Measurements from ENCODE around the gene SYCP3.
"Not testable (repeated sequence)": the region's sequence is repeated elsewhere in the genome, so short reads cannot be mapped to it uniquely, and the experiment has no call there.

The SYCP3 gene

GRCh38 chr12:101759396-101760047 lies 20.3 kb upstream of the SYCP3 start:
- peak; percentile 44 for DNase-seq (ENCODE audit: low spot score)

GRCh38 chr12:101750152-101750551 lies 10.9 kb upstream of the SYCP3 start:
- DNase-seq (ENCODE audit: low spot score): no peak

GRCh38 chr12:101749657-101750056 lies 10.4 kb upstream of the SYCP3 start:
- DNase-seq (ENCODE audit: low spot score): no peak

GRCh38 chr12:101748907-101749306 lies 9.6 kb upstream of the SYCP3 start:
- no peak for DNase-seq (ENCODE audit: low spot score)

DNA sequence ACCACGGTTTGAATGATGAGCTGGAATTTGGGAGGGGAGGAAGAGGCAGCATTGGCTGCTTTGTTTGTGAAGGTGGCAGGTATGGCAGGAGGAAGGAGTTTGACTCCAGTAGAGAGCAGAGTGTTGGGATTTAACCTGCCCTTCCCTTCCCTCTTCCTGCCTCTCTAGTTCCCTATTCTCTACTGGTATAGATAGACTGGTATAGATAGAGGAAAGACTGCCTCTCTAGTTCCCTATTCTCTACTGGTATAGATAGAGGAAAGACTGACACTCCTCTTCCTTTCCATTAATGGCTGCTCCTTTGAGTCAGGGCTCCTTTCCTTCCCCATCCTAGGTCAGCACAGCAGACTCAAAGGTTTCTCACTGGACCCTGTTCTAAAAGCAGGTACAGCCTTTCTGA lies 8.4 kb upstream of the SYCP3 start:
- no peak for DNase-seq (ENCODE audit: low spot score)

- no peak for DNase-seq (ENCODE audit: low spot score)
Measured at GRCh38 chr12:101746661-101747060, 7.4 kb upstream of the SYCP3 start.

- DNase-seq (ENCODE audit: low spot score): no peak
Measured at GRCh38 chr12:101746196-101746595, 6.9 kb upstream of the SYCP3 start.

DNA sequence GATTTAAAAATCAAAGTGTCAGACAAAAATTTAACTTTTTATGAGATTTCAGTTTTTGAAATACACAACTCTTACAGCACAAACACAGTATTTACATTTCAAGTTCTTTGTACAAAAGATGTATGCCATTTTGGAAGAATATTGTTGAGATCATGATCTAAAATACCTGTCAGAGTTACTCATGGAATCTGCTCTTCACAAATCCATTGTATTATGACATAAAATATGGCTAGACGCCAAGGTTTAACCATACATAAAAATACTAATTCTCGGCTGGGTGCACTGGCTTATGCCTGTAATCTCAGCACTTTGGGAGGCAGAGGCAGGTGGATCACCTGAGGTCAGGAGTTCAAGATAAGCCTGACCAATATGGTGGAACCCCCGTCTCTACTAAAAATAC lies 6.2 kb upstream of the SYCP3 start:
- no peak for DNase-seq (ENCODE audit: low spot score)

DNA sequence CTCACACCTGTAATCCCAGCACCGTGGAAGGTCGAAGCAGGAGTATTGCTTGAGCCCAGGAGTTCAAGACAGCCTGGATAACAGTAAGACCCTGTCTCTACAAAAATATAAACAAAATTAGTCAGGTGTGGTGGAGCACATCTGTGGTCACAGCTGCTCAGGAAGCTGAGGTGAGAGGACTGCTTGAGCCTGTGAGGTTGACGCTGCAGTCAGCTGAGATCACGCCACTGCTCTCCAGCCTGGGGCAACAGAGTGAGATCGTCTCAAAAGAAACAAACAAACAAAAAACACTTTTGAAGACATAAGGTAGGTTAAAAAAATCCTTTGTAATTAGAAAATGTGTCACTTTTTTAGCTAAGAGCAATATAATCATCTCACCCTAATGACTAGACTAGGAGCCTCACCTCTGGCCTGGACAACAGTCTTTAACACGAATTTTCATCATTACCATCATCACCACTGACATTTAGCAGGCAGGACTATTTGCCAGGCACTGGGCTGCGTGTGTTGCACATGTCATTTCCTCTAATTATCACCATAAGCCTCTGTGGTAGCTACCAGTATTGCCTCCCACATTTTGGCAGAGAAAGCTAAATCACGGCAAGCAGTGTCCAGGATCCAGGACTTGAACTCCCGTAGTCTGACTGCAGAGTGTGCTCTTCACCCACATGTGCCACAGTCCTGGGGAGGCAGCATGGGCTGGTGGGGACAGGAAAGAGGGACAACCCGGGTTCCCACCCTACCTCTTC lies 4.6 kb upstream of the SYCP3 start:
- peak; percentile 9 for DNase-seq (ENCODE audit: low spot score)

GRCh38 chr12:101743242-101743641 lies 4.0 kb upstream of the SYCP3 start:
- DNase-seq (ENCODE audit: low spot score): no peak

GRCh38 chr12:101740980-101741379 lies 1.7 kb upstream of the SYCP3 start:
- DNase-seq (ENCODE audit: low spot score): no peak

- DNase-seq (ENCODE audit: low spot score): no peak
Measured at GRCh38 chr12:101740566-101740965, 1.3 kb upstream of the SYCP3 start.

- DNase-seq (ENCODE audit: low spot score): no peak
Measured at GRCh38 chr12:101737476-101737875, 1.8 kb downstream of the SYCP3 start.

DNA sequence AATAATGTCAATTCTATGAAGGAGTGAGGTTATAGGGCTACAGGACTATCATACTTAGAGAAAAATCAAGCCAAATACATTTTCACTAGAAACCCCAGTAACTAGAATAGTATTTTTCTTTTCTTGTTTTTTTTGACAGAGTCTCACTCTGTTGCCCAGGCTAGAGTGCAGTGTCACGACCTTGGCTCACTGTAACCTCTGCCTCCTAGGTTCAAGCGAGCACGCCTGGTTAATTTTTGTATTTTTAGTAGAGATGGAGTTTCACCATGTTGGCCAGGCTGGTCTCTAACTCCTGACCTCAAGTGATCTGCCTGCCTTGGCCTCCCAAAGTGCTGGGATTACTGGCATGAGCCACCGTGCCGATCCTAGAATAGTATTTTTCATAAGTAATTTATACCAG lies 4.8 kb downstream of the SYCP3 start:
- DNase-seq (ENCODE audit: low spot score): not testable (repeated sequence)

DNA sequence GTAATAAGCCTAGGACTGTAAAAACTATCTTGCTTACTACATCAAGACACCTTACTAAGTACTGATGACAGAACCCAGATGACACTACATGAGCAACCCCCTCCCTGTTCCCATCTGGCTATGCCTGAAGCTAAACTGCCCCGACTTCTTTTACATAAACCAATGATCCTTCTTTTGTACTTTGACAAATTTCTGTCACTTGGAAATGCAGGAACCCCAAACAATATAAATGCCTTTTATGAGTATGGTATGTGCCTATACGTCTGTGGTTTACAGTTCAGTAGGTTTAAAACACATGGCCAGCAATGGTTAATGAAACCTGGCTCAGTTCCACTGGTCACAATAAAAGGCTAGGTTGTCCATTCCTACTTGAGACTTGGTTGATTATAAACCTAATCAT lies 6.1 kb downstream of the SYCP3 start:
- DNase-seq (ENCODE audit: low spot score): no peak

- no peak for DNase-seq (ENCODE audit: low spot score)
Measured at GRCh38 chr12:101732318-101732717, 6.9 kb downstream of the SYCP3 start.

GRCh38 chr12:101729842-101730241 lies 9.4 kb downstream of the SYCP3 start:
- DNase-seq (ENCODE audit: low spot score): no peak

- DNase-seq (ENCODE audit: low spot score): no peak
Measured at GRCh38 chr12:101727098-101727497, 12.2 kb downstream of the SYCP3 start.

DNA sequence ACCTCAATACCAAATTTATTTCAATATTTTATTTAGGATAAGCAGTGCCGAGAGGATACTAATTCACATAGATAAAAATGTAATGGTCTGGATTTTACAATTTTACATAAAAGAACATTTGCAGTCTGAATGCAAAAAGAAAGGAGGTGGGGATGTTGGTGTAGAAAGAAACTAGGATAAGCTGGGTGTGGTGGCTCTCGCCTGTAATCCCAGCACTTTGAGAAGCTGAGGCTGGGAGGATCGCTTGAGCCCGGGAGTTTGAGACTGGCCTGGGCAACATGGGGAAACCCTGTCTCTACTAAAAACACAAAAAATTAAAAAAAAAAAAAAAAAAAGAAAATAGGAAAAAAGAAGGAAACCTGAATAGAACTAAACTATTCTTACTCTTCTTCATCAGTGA lies 16.9 kb downstream of the SYCP3 start:
- no peak for DNase-seq (ENCODE audit: low spot score)

DNA sequence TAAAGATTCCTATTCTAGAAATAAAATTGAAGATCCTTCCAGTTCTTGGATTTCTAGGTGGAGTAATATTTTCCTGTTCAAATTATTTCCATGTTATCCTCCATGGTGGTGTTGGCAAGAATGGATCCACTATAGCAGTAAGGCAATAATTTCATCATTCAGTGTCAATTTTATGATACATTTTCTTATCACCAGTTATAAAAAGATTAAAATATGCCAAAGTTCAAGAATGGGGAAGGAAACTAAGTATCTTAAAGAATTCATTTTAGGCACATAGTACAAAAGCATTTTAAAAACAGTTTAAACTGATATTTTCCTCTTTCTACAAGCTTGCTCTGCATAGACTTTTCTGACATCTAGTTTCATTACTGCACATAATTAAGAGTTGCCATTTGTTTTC lies 19.1 kb downstream of the SYCP3 start:
- no peak for DNase-seq (ENCODE audit: low spot score)

- DNase-seq (ENCODE audit: low spot score): no peak
Measured at GRCh38 chr12:101719566-101719965, 19.7 kb downstream of the SYCP3 start.

- DNase-seq (ENCODE audit: low spot score): no peak
Measured at GRCh38 chr12:101714877-101715444, 24.3 kb downstream of the SYCP3 start.

DNA sequence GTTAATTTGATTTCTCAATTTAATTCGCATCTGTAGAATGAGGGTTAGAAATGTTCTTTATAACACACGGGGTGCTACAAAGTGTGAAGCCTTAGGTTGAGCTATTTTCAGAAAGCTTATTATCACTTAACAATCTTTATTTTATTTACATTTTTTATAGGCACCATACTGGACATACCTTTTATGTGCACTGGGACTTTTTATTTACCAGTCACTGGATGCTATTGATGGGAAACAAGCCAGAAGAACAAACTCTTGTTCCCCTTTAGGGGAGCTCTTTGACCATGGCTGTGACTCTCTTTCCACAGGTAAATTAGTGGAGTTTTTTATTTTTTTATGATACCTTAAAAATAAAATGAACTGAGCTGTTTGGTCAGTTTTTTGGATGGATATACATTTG lies 25.3 kb downstream of the SYCP3 start:
- no peak for DNase-seq (ENCODE audit: low spot score)

All from CD4-positive, alpha-beta T cell treated with Interleukin-2 at 100 ng/mL for 4 hours (primary cell).